Endothelial cell of hepatic sinusoid (primary cell): ENCODE results near the gene FAM89A.

Source experiments
- in situ Hi-C: cut with HindIII; loops from 2 replicates; pipeline ENCODE4 v1.10.0; 2017; ENCODE audit warnings: low sequenced_read_pairs

Gene FAM89A

GRCh38 chr1:230975636-230976035 lies 64.4 kb downstream of the FAM89A start:
- in situ Hi-C loops, result no loop called here

DNA sequence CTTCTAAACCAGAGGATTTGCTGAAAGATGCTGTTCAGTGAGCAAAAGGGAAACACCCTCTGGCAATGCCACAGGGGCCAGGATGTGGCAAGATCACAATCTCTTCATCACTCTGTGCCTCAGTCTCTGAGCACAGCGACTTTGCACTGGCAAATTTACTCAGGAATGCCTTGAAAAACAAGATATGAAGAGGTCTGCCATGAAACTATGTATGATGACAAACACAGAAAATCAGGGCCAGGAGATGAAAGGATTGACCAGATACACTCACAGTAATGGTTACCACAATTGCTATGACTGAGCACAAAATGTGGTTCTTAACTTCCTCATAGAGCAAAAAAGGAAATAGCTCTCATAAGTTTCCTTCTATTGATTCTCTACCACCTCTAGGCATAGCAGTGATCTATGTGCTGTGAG lies 67.2 kb downstream of the FAM89A start:
- in situ Hi-C loops, result loop anchor here (5.0 kb wide), 1 partner anchor 86 kb away; no protein-coding TSS in a partner anchor

- in situ Hi-C loops, result loop anchor here (5.0 kb wide), 1 partner anchor 84 kb away; no protein-coding TSS in a partner anchor
These were observed 68.3 kb downstream of the FAM89A start for GRCh38 chr1:230971771-230972170.

GRCh38 chr1:230970432-230970831 lies 69.6 kb downstream of the FAM89A start:
- in situ Hi-C loops, result loop anchor here (5.0 kb wide), 1 partner anchor 83 kb away; no protein-coding TSS in a partner anchor
